SU-DHL-6 (cell line): ENCODE measurements around the gene CBLL1.

Experiments
- H2AFZ ChIP-seq: fragments of 200-600 bp; sonication (generic); 2 replicates; pipeline ENCODE4 v1.6.1; 2014; ENCODE audit warnings: low read depth, mild to moderate bottlenecking, moderate library complexity, mixed read lengths, antibody characterized with exemption, low read length; ENCODE audit not compliant: severe bottlenecking
- H3F3A ChIP-seq: fragments of 200-600 bp; shearing (Covaris generic); 2 replicates; pipeline ENCODE4 v1.6.0; 2016; ENCODE audit warnings: antibody characterized with exemption, mild to moderate bottlenecking; ENCODE audit not compliant: insufficient read depth
- H3K27ac ChIP-seq: fragments of 200-600 bp; sonication (generic); 2 replicates; pipeline ENCODE4 v1.5.1; 2016; ENCODE audit warnings: low read depth, mild to moderate bottlenecking, low read length, moderate library complexity, mixed read lengths
- H3K27me3 ChIP-seq: fragments of 200-600 bp; sonication (generic), shearing (Covaris generic); 2 replicates; pipeline ENCODE4 v1.6.0; 2014; ENCODE audit warnings: mild to moderate bottlenecking, low read length
- H3K36me3 ChIP-seq: fragments of 200-600 bp; sonication (generic); 2 replicates; pipeline ENCODE4 v1.6.1; 2014; ENCODE audit warnings: mild to moderate bottlenecking, low read length, mixed read lengths
- H3K4me2 ChIP-seq: fragments of 300-600, 200-600 bp; shearing (Covaris generic), sonication (generic); 2 replicates; pipeline ENCODE4 v1.6.0; 2014; ENCODE audit warnings: low read length, low read depth, mild to moderate bottlenecking; ENCODE audit not compliant: poor library complexity, severe bottlenecking
- H3K4me3 ChIP-seq: fragments of 200-600 bp; sonication (generic); 2 replicates; pipeline ENCODE4 v1.5.1; 2014; ENCODE audit warnings: antibody characterized with exemption, low read length, mild to moderate bottlenecking, mixed read lengths; ENCODE audit not compliant: insufficient read depth, poor library complexity, severe bottlenecking
- H3K79me2 ChIP-seq: fragments of 200-600 bp; sonication (generic); 2 replicates; pipeline ENCODE4 v1.6.1; 2014; ENCODE audit warnings: mild to moderate bottlenecking, low read length, moderate library complexity; ENCODE audit not compliant: insufficient read depth
- H3K9ac ChIP-seq: fragments of 200-600 bp; sonication (generic); 2 replicates; pipeline ENCODE4 v1.7.0; 2014; ENCODE audit warnings: mild to moderate bottlenecking, low read length
- H3K9me2 ChIP-seq: fragments of 200-600 bp; sonication (generic); replicated peaks from 2 replicates; pipeline ENCODE4 v1.6.1; 2014; ENCODE audit warnings: low read length; ENCODE audit not compliant: insufficient read depth
- H3K9me3 ChIP-seq: fragments of 200-600 bp; sonication (generic); 2 replicates; pipeline ENCODE4 v1.6.1; 2014; ENCODE audit warnings: low read length, mixed read lengths; ENCODE audit not compliant: insufficient read depth
- H4K20me1 ChIP-seq: fragments of 200-600 bp; sonication (generic); 2 replicates; pipeline ENCODE4 v1.6.1; 2014; ENCODE audit warnings: low read depth, mild to moderate bottlenecking, antibody characterized with exemption, low read length, moderate library complexity, mixed read lengths
- EZH2phosphoT487 ChIP-seq: fragments of 200-600 bp; sonication (generic), shearing (Covaris generic); conservative IDR thresholded peaks from 2 replicates; pipeline ENCODE4 v1.6.1; 2018; ENCODE audit warnings: mild to moderate bottlenecking, antibody characterized with exemption, low read length, moderate library complexity, mixed read lengths
- TF ChIP-seq, protein P1 (sequence below): fragments of 200-600 bp; sonication (generic); IDR thresholded peaks from one replicate; pipeline ENCODE4 v1.5.1; 2017; ENCODE audit warnings: antibody characterized with exemption, mild to moderate bottlenecking, low read length, moderate library complexity; ENCODE audit not compliant: insufficient read depth, poor library complexity, severe bottlenecking

CBLL1 gene

DNA sequence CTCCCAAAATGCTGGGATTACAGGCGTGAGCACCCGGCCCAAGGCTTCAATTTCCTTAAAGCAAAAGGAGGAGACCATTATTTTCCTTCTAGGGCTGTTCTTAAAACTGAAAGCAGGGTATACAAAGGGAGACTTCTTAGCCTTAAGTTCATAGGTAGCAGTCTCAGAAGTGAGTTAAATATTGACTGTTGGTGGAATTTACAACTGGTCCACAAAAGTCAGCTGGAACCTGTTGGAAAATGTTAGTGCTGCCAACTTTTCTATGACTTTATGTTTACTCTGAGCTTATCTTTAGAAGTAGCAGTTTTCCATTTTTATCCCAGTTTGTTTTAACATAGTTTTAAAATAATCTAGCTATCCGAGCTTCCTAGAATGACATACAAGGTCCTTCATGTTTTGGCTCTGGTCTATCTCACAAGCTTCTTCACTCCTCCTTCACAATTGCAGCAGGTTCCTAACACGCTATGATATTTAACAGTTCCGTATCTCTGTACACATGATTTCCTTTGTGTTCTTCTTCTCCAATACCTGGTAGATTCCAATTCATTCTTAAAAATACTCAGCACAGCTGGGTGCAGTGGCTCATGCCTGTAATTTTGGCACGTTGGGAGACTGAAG lies 55.8 kb downstream of the CBLL1 start:
- Histone ChIP-seq H3F3A (no peaks in the 10 kb centered on the region), H3K27me3 (no peaks in the 10 kb centered on the region), H4K20me1 (no peaks in the 10 kb centered on the region), H3K9me3 (no peaks in the 10 kb centered on the region), H3K9ac (no peak overlapping the region), H3K27ac (no peak overlapping the region), H3K4me2 (no peak overlapping the region), H3K9me2 (no peaks in the 10 kb centered on the region), H2AFZ (no peak overlapping the region), H3K36me3 (no peaks in the 10 kb centered on the region), H3K79me2 (no peaks in the 10 kb centered on the region), H3K4me3 (no peak overlapping the region)
- TF ChIP-seq, protein P1, sequence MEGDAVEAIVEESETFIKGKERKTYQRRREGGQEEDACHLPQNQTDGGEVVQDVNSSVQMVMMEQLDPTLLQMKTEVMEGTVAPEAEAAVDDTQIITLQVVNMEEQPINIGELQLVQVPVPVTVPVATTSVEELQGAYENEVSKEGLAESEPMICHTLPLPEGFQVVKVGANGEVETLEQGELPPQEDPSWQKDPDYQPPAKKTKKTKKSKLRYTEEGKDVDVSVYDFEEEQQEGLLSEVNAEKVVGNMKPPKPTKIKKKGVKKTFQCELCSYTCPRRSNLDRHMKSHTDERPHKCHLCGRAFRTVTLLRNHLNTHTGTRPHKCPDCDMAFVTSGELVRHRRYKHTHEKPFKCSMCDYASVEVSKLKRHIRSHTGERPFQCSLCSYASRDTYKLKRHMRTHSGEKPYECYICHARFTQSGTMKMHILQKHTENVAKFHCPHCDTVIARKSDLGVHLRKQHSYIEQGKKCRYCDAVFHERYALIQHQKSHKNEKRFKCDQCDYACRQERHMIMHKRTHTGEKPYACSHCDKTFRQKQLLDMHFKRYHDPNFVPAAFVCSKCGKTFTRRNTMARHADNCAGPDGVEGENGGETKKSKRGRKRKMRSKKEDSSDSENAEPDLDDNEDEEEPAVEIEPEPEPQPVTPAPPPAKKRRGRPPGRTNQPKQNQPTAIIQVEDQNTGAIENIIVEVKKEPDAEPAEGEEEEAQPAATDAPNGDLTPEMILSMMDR, result no peak
- no peak for TF ChIP-seq EZH2phosphoT487

DNA sequence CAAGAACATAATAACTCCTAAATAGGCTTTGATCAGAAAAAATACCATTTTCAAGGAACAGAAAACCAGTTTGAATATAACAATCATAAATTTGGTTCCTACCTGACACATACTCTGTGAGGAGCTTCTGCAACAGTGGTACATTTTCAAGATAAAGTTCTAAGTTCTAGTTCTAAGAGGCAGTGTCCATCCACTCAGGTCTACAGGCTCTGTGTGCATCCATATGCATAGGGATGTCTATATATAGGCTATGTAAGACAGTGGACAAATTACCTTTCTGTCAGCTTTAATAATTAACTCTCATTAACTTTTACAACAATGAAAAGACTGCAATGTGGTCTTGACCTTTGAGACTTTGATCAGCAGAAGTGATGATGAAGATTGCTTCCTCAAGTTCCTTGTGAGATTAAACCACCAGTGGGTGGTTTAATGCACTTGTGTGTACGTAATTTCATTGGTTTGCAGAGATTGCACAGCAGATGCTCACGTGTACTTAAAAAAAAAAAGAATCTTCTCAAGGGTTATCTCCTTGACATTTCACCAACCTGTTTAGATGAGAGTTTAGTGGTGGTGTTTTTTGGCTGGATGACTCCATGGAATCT lies 59.2 kb downstream of the CBLL1 start, which contains the start of gene SLC26A3:
TSS of gene SLC26A3 (minus strand) at position 215 of the 602 bp plus-strand sequence. CDS start 8,714 bp downstream, outside the sequence.
- no peaks in the 10 kb centered on the region for H3F3A ChIP-seq
- H3K27me3 ChIP-seq, result no peaks in the 10 kb centered on the region
- H3K9ac ChIP-seq, result no peak within 1 kb of the TSS
- no peaks in the 10 kb centered on the region for H4K20me1 ChIP-seq
- H3K4me3 ChIP-seq, result no peak within 1 kb of the TSS
- H2AFZ ChIP-seq, result no peak within 1 kb of the TSS
- no peak within 1 kb of the TSS for H3K4me2 ChIP-seq
- TF ChIP-seq, protein P1, result no peak
- no peak for TF ChIP-seq EZH2phosphoT487
- H3K9me3 ChIP-seq, result no peaks in the 10 kb centered on the region
- H3K79me2 ChIP-seq, result no peaks in the 10 kb centered on the region
- H3K9me2 ChIP-seq, result no peaks in the 10 kb centered on the region
- no peak within 1 kb of the TSS for H3K27ac ChIP-seq
- H3K36me3 ChIP-seq, result no peaks in the 10 kb centered on the region

DNA sequence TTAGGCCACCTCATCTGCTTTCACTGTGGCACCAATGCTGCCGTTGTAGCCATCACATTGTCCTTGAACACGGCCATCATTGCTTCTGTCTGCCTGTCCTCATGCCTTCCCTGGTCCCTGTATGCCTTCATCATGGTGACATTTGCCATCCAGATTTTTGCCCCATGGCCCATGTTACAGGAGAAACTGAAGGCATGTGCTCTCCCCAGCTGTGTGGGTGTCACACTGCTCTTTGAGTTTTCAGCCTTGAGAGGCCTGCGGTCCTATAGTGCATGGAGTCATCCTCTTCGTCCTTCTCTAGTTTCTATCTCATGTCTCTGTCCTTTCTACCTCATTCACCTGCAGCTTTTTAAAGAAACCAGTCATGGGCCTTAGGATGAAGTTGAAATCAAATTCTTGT lies 65.2 kb downstream of the CBLL1 start:
- Histone ChIP-seq H3K36me3 (no peaks in the 10 kb centered on the region), H2AFZ (no peak overlapping the region), H4K20me1 (no peaks in the 10 kb centered on the region), H3K9ac (no peak overlapping the region), H3K9me2 (no peaks in the 10 kb centered on the region), H3K27ac (no peak overlapping the region), H3K9me3 (no peaks in the 10 kb centered on the region), H3F3A (no peaks in the 10 kb centered on the region), H3K4me3 (no peak overlapping the region), H3K79me2 (no peaks in the 10 kb centered on the region), H3K27me3 (no peaks in the 10 kb centered on the region), H3K4me2 (no peak overlapping the region)
- no peak for TF ChIP-seq EZH2phosphoT487
- TF ChIP-seq, protein P1, result no peak
